RWPE2 (cell line): ENCODE data around the gene BRAT1.

Experiments
- ATAC-seq: fragments of 200-7000 bp; cut with Tn5 transposase; 3 replicates; pipeline ENCODE4 v1.9.1; 2021; ENCODE audit warnings: low read depth
- DNase-seq: peaks from one replicate; pipeline ENCODE4 v3.0.0-alpha.2; 2020; ENCODE audit warnings: low spot score
- H3K27ac ChIP-seq: fragments of 450-650 bp; 2 replicates; pipeline ENCODE4 v1.5.1; 2017; ENCODE audit warnings: mild to moderate bottlenecking; ENCODE audit not compliant: poor library complexity, severe bottlenecking
- H3K27me3 ChIP-seq: fragments of 250-450 bp; sonication (Bioruptor Pico); 2 replicates; pipeline ENCODE4 v1.5.1; 2021; ENCODE audit warnings: mild to moderate bottlenecking, moderate library complexity; ENCODE audit not compliant: insufficient read depth, poor library complexity, severe bottlenecking
- H3K36me3 ChIP-seq: fragments of 250-450 bp; sonication (Bioruptor Pico); 2 replicates; pipeline ENCODE4 v1.5.1; 2020; ENCODE audit warnings: low read depth, mild to moderate bottlenecking, moderate library complexity
- H3K4me1 ChIP-seq: fragments of 250-450 bp; sonication (Bioruptor Pico); 2 replicates; pipeline ENCODE4 v1.5.1; 2021; ENCODE audit warnings: mild to moderate bottlenecking, moderate library complexity; ENCODE audit not compliant: insufficient read depth, poor library complexity, severe bottlenecking
- H3K4me3 ChIP-seq: fragments of 250-450 bp; sonication (Bioruptor Pico); 2 replicates; pipeline ENCODE4 v1.5.1; 2021; ENCODE audit warnings: mild to moderate bottlenecking, moderate library complexity; ENCODE audit not compliant: severe bottlenecking
- H3K9me3 ChIP-seq: fragments of 250-450 bp; sonication (Bioruptor Pico); 2 replicates; pipeline ENCODE4 v1.5.1; 2021; ENCODE audit warnings: mild to moderate bottlenecking, moderate library complexity; ENCODE audit not compliant: severe bottlenecking
- TF ChIP-seq, protein P1 (sequence below): fragments of 450-650 bp; IDR thresholded peaks from one replicate; pipeline ENCODE4 v1.5.1; 2017; ENCODE audit warnings: mild to moderate bottlenecking, moderate library complexity; ENCODE audit not compliant: poor library complexity, severe bottlenecking

BRAT1 gene

GRCh38 chr7:2494191-2495130 lies 60.9 kb downstream of the BRAT1 start:
- Histone ChIP-seq H3K27ac (no peak overlapping the region), H3K27me3 (no peaks in the 10 kb centered on the region), H3K9me3 (no peaks in the 10 kb centered on the region), H3K36me3 (no peaks in the 10 kb centered on the region), H3K4me1 (no peaks in the 10 kb centered on the region), H3K4me3 (no peak overlapping the region)
- DNase-seq (no peak), ATAC-seq (no peak)
- TF ChIP-seq, protein P1, sequence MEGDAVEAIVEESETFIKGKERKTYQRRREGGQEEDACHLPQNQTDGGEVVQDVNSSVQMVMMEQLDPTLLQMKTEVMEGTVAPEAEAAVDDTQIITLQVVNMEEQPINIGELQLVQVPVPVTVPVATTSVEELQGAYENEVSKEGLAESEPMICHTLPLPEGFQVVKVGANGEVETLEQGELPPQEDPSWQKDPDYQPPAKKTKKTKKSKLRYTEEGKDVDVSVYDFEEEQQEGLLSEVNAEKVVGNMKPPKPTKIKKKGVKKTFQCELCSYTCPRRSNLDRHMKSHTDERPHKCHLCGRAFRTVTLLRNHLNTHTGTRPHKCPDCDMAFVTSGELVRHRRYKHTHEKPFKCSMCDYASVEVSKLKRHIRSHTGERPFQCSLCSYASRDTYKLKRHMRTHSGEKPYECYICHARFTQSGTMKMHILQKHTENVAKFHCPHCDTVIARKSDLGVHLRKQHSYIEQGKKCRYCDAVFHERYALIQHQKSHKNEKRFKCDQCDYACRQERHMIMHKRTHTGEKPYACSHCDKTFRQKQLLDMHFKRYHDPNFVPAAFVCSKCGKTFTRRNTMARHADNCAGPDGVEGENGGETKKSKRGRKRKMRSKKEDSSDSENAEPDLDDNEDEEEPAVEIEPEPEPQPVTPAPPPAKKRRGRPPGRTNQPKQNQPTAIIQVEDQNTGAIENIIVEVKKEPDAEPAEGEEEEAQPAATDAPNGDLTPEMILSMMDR = no peak

GRCh38 chr7:2493205-2494164 lies 61.8 kb downstream of the BRAT1 start:
- DNase-seq (no peak), ATAC-seq (no peak)
- H3K9me3 ChIP-seq = no peaks in the 10 kb centered on the region
- no peaks in the 10 kb centered on the region for H3K4me1 ChIP-seq
- TF ChIP-seq, protein P1 = no peak
- no peak overlapping the region for H3K4me3 ChIP-seq
- H3K27me3 ChIP-seq = no peaks in the 10 kb centered on the region
- no peak overlapping the region for H3K27ac ChIP-seq
- no peaks in the 10 kb centered on the region for H3K36me3 ChIP-seq

- Histone ChIP-seq H3K4me3 (no peak overlapping the region), H3K9me3 (no peaks in the 10 kb centered on the region), H3K36me3 (no peaks in the 10 kb centered on the region), H3K27ac (no peak overlapping the region), H3K4me1 (no peaks in the 10 kb centered on the region), H3K27me3 (no peaks in the 10 kb centered on the region)
- TF ChIP-seq, protein P1 = no peak
- ATAC-seq (no peak), DNase-seq (no peak)
Measured at GRCh38 chr7:2492038-2492437, 63.3 kb downstream of the BRAT1 start.

- TF ChIP-seq, protein P1 = no peak
- DNase-seq = no peak
- ATAC-seq = no peak
- H3K36me3 ChIP-seq = no peaks in the 10 kb centered on the region
- H3K4me3 ChIP-seq = no peak overlapping the region
- H3K27ac ChIP-seq = no peak overlapping the region
- no peaks in the 10 kb centered on the region for H3K27me3 ChIP-seq
- H3K9me3 ChIP-seq = no peaks in the 10 kb centered on the region
- no peaks in the 10 kb centered on the region for H3K4me1 ChIP-seq
Measured at GRCh38 chr7:2490181-2490651, 65.1 kb downstream of the BRAT1 start.
